HG03039 (cell line): Measurements from ENCODE around the gene TM9SF2.

ENCODE experiments used
- ATAC-seq: cut with Tn5 transposase; IDR thresholded peaks from one replicate; pipeline ENCODE4 v1.9.1; 2021; ENCODE audit warnings: mild to moderate bottlenecking, moderate library complexity; ENCODE audit not compliant: unreplicated experiment

TM9SF2 gene

GRCh38 chr13:99575376-99576120, 74.3 kb downstream of the TM9SF2 start:
- ATAC-seq: no peak

- ATAC-seq: no peak
Measured at GRCh38 chr13:99577934-99578917, 77.0 kb downstream of the TM9SF2 start.

DNA sequence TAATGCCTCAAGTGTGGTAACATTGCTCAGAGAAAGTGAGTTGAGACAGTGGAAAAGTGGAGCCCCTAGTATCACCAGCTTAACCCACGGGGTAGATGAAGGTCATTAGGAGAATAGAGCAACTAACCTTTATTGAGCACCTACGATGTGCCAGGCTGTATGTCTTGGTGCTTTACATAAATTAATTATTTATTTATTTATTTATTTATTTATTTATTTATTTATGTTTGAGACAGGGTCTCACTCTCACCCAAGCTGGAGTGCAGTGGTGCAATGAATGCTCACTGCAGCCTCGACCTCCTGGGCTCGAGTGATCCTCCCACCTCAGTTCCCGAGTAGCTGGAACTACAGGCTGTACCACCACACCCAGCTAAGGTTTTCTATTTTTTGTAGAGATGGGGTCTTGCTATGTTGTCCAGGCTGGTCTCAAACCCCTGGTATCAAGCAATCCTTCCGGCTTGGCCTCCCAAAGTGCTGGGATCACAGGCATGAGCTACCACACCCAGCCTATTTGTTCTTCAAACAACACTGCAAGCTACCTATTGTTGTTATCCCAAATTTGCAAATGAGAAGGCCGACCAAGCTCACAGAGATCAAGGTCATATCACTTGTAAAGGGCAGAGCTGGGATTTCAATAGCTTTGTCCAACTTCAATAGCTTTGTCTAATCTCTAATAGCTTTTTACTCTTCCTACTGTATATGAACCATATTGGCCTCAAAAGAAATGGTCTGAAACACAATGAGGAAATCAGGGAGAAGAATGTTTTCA, 79.4 kb downstream of the TM9SF2 start:
- ATAC-seq: no peak

DNA sequence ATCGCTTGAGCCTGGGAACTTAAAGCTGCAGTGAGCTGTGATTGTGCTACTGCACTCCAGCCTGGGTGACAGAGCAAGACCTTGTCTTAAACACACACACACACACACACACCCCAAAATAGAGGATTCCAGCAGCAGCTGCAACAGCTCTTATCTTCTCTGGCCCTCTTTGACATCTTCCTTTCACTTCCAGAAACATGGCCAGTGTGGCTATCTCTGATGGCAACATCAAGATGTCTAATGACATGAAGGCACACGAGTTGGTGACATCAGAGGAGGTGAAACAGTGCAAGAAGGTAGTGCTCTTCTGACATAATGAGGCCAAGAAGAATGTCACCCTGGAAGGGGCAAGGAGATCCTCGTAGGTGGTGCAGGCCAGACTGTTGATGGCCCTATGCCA, 81.2 kb downstream of the TM9SF2 start:
- no peak for ATAC-seq

- ATAC-seq: no peak
Measured at GRCh38 chr13:99585609-99586008, 84.3 kb downstream of the TM9SF2 start.

DNA sequence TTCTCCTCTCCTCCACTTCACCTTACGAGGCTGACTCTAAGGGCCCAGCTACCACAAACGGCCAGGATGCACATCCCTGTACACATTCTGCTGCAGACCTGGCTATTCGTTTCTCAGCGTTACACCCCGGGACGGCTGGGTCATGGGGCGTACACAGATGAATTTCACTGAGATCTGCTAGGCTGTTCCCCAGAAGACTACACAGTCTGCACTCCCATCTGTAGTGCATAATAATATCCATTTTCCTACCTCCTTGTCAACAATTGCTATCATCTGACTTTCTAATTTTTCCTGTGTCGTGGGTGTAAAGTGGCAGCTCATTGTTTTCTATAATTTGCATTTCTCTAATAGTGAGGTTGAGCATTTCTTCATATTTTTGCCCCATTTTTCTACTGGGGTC, 85.7 kb downstream of the TM9SF2 start:
- ATAC-seq: no peak

DNA sequence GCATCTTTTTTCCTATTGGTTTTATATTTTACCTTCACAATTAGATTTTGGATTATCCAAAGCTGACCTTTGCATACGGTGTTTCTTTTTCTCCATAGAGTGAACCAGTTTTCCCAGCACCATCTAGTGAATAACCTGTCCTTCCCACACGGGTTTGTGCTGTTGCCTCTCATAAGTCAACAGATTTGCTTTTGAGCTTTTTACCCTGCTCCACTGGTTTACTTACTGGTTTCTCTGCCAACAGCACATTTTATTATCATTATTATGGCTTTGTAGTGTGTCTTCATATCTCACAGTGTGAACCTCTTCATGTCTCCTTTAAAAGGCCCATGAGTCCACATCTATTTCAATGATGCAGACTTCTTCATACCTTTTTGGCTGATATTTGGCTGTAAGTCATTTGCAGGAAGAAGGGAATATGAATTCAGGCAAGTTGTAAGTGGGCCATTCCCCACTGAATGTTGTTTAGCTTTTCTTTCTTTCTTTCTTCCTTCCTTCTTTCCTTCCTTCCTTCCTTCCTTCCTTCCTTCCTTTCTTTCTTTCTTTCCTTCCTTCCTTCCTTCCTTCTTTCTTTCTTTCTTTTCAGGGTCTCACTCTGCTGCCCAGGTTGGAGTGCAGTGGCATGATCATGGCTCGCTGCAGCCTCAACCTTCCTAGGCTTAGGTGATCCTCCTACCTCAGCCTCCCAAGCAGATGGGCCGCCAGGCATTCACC, 86.8 kb downstream of the TM9SF2 start:
- no peak for ATAC-seq

DNA sequence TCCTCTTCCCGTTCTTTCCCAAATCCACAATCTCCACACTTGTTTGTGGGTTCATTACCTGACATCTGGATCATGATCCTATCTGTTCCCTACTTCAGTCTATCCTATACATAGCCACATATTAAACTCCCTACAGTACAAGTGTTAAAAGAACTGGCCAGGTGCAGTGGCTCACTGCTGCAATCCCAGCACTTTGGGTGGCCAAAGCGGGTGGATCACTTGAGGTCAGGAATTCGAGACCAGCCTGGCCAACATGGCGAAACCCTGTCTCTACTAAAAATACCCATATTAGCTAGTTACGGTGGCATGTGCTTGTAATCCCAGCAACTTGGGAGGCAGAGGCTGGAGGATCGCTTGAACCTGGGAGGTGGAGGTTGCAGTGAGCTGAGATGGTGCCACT, 88.3 kb downstream of the TM9SF2 start:
- ATAC-seq: no peak

GRCh38 chr13:99590519-99591011, 89.3 kb downstream of the TM9SF2 start:
- ATAC-seq: no peak

GRCh38 chr13:99596180-99596579, 94.9 kb downstream of the TM9SF2 start:
- ATAC-seq: no peak

DNA sequence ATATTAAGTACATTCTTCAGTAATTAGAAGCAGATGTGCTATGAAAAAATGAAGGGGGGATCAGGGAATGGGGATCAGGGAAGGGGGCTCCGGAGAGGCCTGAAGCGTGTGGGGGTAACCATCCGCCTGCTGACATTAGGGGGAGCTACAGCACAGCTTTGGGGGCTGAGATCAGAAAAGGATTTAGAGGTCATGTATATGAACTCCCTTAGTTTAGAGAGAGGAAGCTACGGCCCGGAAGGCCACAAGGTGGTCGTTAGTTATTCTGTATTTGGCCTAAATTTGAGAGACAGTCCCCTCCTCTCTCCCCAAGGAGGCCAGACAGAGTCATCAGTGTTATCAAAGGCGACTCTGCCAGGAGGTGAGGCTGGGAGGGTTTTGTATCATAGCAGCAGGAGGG, 99.0 kb downstream of the TM9SF2 start:
- ATAC-seq: no peak

DNA sequence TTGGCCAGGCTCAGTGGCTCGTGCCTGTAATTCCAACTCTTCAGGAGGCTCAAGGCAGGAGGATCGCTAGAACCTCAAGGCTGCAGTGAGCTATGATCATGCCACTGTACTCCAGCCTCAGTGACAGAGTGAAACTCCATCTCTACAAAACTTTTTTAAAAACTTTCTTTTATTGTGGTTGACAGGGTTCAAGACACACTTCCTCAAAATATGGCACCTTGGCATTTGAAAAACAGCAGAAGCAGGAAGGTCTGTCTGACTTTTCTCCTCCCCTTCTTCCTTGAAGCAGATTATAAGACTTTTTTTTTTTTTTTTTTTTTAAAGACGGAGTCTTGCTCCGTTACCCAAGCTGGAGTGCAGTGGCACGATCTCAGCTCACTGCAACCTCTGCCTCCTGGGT, 100.3 kb downstream of the TM9SF2 start:
- no peak for ATAC-seq

DNA sequence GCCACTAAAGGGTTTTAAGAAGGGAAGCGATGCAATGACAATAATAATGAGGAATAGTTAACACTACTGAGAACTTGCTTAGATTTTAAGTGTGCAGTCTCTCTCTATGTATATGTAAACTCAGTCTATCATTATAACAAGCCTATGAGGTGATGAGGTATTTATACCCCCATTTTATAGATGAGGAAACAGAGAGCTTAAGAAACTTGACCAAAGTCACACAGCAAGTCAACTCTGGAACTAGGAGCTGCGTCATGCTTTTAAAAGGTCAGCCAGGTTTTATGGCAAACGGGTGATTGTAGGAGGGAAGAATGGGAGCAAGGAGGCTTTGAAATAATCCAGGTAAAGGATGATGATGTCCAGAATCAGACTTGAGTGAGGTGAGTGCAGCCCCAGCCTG, 103.4 kb downstream of the TM9SF2 start:
- ATAC-seq: no peak

DNA sequence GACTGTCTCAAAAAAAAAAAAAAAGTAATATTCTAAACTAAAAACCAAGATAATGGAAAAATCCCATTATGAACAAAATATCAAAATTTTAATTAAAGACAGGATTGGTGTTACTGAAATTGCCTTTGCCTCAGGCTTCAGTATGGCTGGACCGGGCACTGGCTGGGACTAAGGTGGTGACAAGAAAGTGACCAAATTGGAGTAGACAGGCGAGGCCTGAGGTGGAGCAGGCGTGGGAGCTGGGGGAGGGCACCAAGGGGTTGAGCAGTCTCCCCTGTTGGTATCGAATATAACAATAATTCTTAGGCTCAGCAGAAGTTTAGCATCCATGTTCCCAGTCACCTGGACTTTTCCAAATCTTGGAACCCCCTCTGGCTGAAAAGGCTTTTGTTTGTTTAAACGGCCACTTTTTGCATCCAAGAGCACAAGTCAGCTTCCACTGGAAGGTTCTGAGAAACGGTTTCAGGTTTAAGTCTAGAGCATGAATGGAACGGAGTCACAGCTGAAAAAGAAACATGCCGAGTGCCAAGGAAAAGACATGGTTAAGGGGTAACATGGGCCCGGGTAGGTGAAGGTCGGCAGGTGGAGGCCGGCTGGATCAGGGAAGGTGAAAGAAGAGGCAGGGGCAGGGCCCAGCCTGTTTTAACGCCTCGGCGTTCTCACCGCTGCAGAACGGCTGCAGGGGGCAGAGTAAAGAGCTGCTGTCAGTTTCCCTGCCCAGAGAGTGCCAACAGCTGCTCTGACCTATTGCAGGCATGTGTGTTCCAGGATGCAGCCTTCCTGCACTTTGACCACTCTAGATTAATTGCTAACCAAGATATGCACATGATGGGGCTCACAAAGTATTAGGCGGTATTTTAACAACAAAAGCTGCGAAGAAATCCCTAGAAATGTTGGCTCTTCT, 104.4 kb downstream of the TM9SF2 start:
- ATAC-seq: peak; percentile 51

- ATAC-seq: peak; percentile 72
Measured at GRCh38 chr13:99606324-99607066, 105.2 kb downstream of the TM9SF2 start, which contains the start of gene CLYBL. TSS of gene CLYBL (plus strand) at chr13:99606690.

DNA sequence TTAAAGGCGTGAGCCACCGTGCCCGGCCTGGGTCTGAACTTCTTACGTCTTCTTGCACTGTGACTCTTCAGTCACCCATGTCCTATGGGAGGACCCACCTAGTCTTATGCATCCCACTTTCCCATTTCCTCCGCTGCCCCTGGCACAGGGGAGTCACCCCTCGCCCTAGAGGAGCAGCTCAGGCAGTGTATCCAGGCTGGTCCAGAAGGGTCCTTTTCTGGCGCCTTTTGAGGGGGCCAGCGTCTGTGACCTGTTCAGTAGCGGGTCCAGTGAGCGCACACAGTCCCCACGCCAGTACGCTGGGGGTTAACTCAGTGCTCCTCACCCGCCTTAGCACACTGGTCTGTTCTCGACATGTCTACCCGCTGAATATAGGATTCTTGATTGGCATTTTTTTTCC, 107.1 kb downstream of the TM9SF2 start:
- no peak for ATAC-seq

- no peak for ATAC-seq
Measured at GRCh38 chr13:99610702-99611289, 109.5 kb downstream of the TM9SF2 start.
